Measurements from ENCODE around the gene GSTA1. TPM values are rescaled to one million over a fixed set of nuclear protein-coding genes. Genes with fewer than 3 reads are reported as not detected.
"Not testable (repeated sequence)": the region's sequence is repeated elsewhere in the genome, so short reads cannot be mapped to it uniquely, and the experiment has no call there.

GSTA1 gene
- total and polyA plus RNA-seq, 3 donors from 2014 or later: 307 to 577 (median 349) TPM

GRCh38 chr6:52826513-52826912 lies 22.9 kb upstream of the GSTA1 start:
- 9 to 15% methylated on average over 1 of the region's 1 CpG for WGBS, 2 donors
- no peak for DNase-seq
- H3K27me3 ChIP-seq: no peaks in the 10 kb centered on the region
- H3K27ac ChIP-seq: peak overlapping the region; percentile 2 to 31
- H3K4me1 ChIP-seq: peaks cover 4% of the 10 kb centered on the region
- no peaks in the 10 kb centered on the region for H3K36me3 ChIP-seq (ENCODE audit: low read depth, missing control alignments)
- TF ChIP-seq CTCF (IDR thresholded peaks at IDR 0.05) (no peak), POLR2A (IDR thresholded peaks at IDR 0.05) (no peak)
- intact Hi-C loops (cut with DNase I; ENCODE audit: low total_unique reads): no loop called here
- H3K4me3 ChIP-seq: no peak overlapping the region
- H3K9me3 ChIP-seq: no peaks in the 10 kb centered on the region

- H3K9me3 ChIP-seq; H3K4me3 ChIP-seq; H3K36me3 ChIP-seq (ENCODE audit: low read depth, missing control alignments); H3K27me3 ChIP-seq; H3K4me1 ChIP-seq; intact Hi-C loops (cut with DNase I; ENCODE audit: low total_unique reads); DNase-seq: not testable (repeated sequence)
- WGBS, 2 donors: 63 to 75% methylated on average over 4 of the region's 4 CpGs
- H3K27ac ChIP-seq: peak overlapping the region in 1 of 2 donors; percentile 2
Observed at GRCh38 chr6:52825900-52826459, 22.4 kb upstream of the GSTA1 start.

GRCh38 chr6:52825270-52825793 lies 21.7 kb upstream of the GSTA1 start:
- DNase-seq; H3K9me3 ChIP-seq; H3K4me1 ChIP-seq; H3K27ac ChIP-seq; H3K27me3 ChIP-seq; H3K36me3 ChIP-seq (ENCODE audit: low read depth, missing control alignments); intact Hi-C loops (cut with DNase I; ENCODE audit: low total_unique reads); H3K4me3 ChIP-seq: not testable (repeated sequence)
- 97 to 98% methylated on average over 9 to 23 of the region's 25 CpGs for WGBS, 2 donors

- Histone ChIP-seq H3K4me1 (peaks cover 4% of the 10 kb centered on the region), H3K27ac (no peak overlapping the region), H3K9me3 (no peaks in the 10 kb centered on the region), H3K4me3 (no peak overlapping the region), H3K36me3 (ENCODE audit: low read depth, missing control alignments) (no peaks in the 10 kb centered on the region), H3K27me3 (no peaks in the 10 kb centered on the region)
- DNase-seq: no peak
- 60 to 80% methylated on average over 1 of the region's 1 CpG for WGBS, 2 donors
- TF ChIP-seq POLR2A (IDR thresholded peaks at IDR 0.05) (no peak), CTCF (IDR thresholded peaks at IDR 0.05) (no peak)
- intact Hi-C loops (cut with DNase I; ENCODE audit: low total_unique reads): no loop called here
Observed at GRCh38 chr6:52821842-52822241, 18.2 kb upstream of the GSTA1 start.

GRCh38 chr6:52820198-52820597 lies 16.6 kb upstream of the GSTA1 start:
- H3K27me3 ChIP-seq: no peaks in the 10 kb centered on the region
- WGBS, 2 donors: 37 to 51% methylated on average over 2 of the region's 2 CpGs
- TF ChIP-seq POLR2A (IDR thresholded peaks at IDR 0.05) (no peak), CTCF (IDR thresholded peaks at IDR 0.05) (no peak)
- H3K27ac ChIP-seq: no peak overlapping the region
- H3K4me3 ChIP-seq: no peak overlapping the region
- H3K36me3 ChIP-seq (ENCODE audit: low read depth, missing control alignments): no peaks in the 10 kb centered on the region
- intact Hi-C loops (cut with DNase I; ENCODE audit: low total_unique reads): no loop called here
- H3K4me1 ChIP-seq: peaks cover 3% of the 10 kb centered on the region
- no peak for DNase-seq
- H3K9me3 ChIP-seq: no peaks in the 10 kb centered on the region

Measured in testis (tissue), 3 donors.